ENCODE results near the gene KRT32.

Gene KRT32

GRCh38 chr17:41511716-41512115 is 44.5 kb upstream of the KRT32 start:
- TF ChIP-seq NFIC (IDR thresholded peaks at IDR 0.05) (no peak), MAX (IDR thresholded peaks at IDR 0.05) (no peak), RAD21 (IDR thresholded peaks at IDR 0.05; ENCODE audit: low read depth) (no peak), TCF12 (IDR thresholded peaks at IDR 0.05; ENCODE audit: low read depth) (no peak), CEBPB (IDR thresholded peaks at IDR 0.05) (no peak), FOXM1 (IDR thresholded peaks at IDR 0.05; ENCODE audit: borderline replicate concordance, low read depth) (no peak), EGR1 (IDR thresholded peaks at IDR 0.05) (no peak), USF1 (IDR thresholded peaks at IDR 0.05) (no peak), YY1 (IDR thresholded peaks at IDR 0.05; ENCODE audit: low read depth) (no peak), EP300 (IDR thresholded peaks at IDR 0.05; ENCODE audit: borderline replicate concordance) (no peak), ZBTB7A (IDR thresholded peaks at IDR 0.05; ENCODE audit: low read depth) (no peak), CREB1 (IDR thresholded peaks at IDR 0.05; ENCODE audit: low read depth) (no peak), TAF1 (IDR thresholded peaks at IDR 0.05; ENCODE audit: low read depth) (no peak), TEAD4 (IDR thresholded peaks at IDR 0.05) (no peak)
- TF ChIP-seq, protein P1, sequence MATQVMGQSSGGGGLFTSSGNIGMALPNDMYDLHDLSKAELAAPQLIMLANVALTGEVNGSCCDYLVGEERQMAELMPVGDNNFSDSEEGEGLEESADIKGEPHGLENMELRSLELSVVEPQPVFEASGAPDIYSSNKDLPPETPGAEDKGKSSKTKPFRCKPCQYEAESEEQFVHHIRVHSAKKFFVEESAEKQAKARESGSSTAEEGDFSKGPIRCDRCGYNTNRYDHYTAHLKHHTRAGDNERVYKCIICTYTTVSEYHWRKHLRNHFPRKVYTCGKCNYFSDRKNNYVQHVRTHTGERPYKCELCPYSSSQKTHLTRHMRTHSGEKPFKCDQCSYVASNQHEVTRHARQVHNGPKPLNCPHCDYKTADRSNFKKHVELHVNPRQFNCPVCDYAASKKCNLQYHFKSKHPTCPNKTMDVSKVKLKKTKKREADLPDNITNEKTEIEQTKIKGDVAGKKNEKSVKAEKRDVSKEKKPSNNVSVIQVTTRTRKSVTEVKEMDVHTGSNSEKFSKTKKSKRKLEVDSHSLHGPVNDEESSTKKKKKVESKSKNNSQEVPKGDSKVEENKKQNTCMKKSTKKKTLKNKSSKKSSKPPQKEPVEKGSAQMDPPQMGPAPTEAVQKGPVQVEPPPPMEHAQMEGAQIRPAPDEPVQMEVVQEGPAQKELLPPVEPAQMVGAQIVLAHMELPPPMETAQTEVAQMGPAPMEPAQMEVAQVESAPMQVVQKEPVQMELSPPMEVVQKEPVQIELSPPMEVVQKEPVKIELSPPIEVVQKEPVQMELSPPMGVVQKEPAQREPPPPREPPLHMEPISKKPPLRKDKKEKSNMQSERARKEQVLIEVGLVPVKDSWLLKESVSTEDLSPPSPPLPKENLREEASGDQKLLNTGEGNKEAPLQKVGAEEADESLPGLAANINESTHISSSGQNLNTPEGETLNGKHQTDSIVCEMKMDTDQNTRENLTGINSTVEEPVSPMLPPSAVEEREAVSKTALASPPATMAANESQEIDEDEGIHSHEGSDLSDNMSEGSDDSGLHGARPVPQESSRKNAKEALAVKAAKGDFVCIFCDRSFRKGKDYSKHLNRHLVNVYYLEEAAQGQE (IDR thresholded peaks at IDR 0.05; ENCODE audit: low read depth) = no peak

DNA sequence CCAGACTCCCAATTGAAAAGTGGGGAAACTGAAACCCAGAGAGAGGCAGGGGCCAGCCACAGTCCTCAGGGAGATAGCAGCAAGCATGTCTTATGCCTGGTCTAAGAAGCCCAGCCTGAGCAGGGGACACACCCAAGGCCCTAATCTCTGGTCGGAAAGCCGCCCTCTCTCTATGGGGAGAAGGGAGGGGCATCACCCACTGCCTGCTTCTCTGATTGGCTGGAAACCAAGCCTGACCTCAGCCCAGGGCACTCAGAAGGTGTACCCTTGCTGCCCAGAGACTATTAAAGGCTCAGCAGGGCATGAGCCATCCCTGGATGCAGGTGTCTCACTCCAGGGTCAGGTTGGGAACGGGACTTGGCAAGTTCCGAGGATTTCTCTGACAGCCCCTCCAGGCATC is 43.9 kb upstream of the KRT32 start:
- TF ChIP-seq EGR1 (IDR thresholded peaks at IDR 0.05) = no peak
- no peak for TF ChIP-seq CEBPB (IDR thresholded peaks at IDR 0.05)
- no peak for TF ChIP-seq YY1 (IDR thresholded peaks at IDR 0.05; ENCODE audit: low read depth)
- no peak for TF ChIP-seq TEAD4 (IDR thresholded peaks at IDR 0.05)
- TF ChIP-seq ZBTB7A (IDR thresholded peaks at IDR 0.05; ENCODE audit: low read depth) = no peak
- TF ChIP-seq, protein P1 (IDR thresholded peaks at IDR 0.05; ENCODE audit: low read depth) = no peak
- TF ChIP-seq RAD21 (IDR thresholded peaks at IDR 0.05; ENCODE audit: low read depth) = no peak
- no peak for TF ChIP-seq FOXM1 (IDR thresholded peaks at IDR 0.05; ENCODE audit: borderline replicate concordance, low read depth)
- TF ChIP-seq EP300 (IDR thresholded peaks at IDR 0.05; ENCODE audit: borderline replicate concordance) = no peak
- no peak for TF ChIP-seq NFIC (IDR thresholded peaks at IDR 0.05)
- no peak for TF ChIP-seq USF1 (IDR thresholded peaks at IDR 0.05)
- no peak for TF ChIP-seq TCF12 (IDR thresholded peaks at IDR 0.05; ENCODE audit: low read depth)
- no peak for TF ChIP-seq MAX (IDR thresholded peaks at IDR 0.05)
- no peak for TF ChIP-seq CREB1 (IDR thresholded peaks at IDR 0.05; ENCODE audit: low read depth)
- TF ChIP-seq TAF1 (IDR thresholded peaks at IDR 0.05; ENCODE audit: low read depth) = no peak

- TF ChIP-seq CEBPB (IDR thresholded peaks at IDR 0.05) = no peak
- TF ChIP-seq ZBTB7A (IDR thresholded peaks at IDR 0.05; ENCODE audit: low read depth) = no peak
- no peak for TF ChIP-seq MAX (IDR thresholded peaks at IDR 0.05)
- no peak for TF ChIP-seq YY1 (IDR thresholded peaks at IDR 0.05; ENCODE audit: low read depth)
- TF ChIP-seq RAD21 (IDR thresholded peaks at IDR 0.05; ENCODE audit: low read depth) = no peak
- TF ChIP-seq CREB1 (IDR thresholded peaks at IDR 0.05; ENCODE audit: low read depth) = no peak
- TF ChIP-seq EP300 (IDR thresholded peaks at IDR 0.05; ENCODE audit: borderline replicate concordance) = no peak
- TF ChIP-seq, protein P1 (IDR thresholded peaks at IDR 0.05; ENCODE audit: low read depth) = no peak
- TF ChIP-seq TCF12 (IDR thresholded peaks at IDR 0.05; ENCODE audit: low read depth) = no peak
- TF ChIP-seq USF1 (IDR thresholded peaks at IDR 0.05) = no peak
- no peak for TF ChIP-seq FOXM1 (IDR thresholded peaks at IDR 0.05; ENCODE audit: borderline replicate concordance, low read depth)
- TF ChIP-seq NFIC (IDR thresholded peaks at IDR 0.05) = no peak
- no peak for TF ChIP-seq TEAD4 (IDR thresholded peaks at IDR 0.05)
- no peak for TF ChIP-seq TAF1 (IDR thresholded peaks at IDR 0.05; ENCODE audit: low read depth)
- TF ChIP-seq EGR1 (IDR thresholded peaks at IDR 0.05) = no peak
Measured at GRCh38 chr17:41510251-41511065, 43.3 kb upstream of the KRT32 start.

Measured in Ishikawa (cell line).